NB4 (cell line): ENCODE data around the gene ACSM2B.
"Not testable (repeated sequence)": the region's sequence is repeated elsewhere in the genome, so short reads cannot be mapped to it uniquely, and the experiment has no call there.

Experiments used
- CTCF ChIP-seq: IDR thresholded peaks from one replicate; pipeline ENCODE4 v1.5.1; 2012; ENCODE audit warnings: low read depth, low read length
- MAX ChIP-seq: IDR thresholded peaks from 2 replicates; pipeline ENCODE4 v1.6.1; 2011; ENCODE audit warnings: low read depth, low read length

GRCh38 chr16:20569117-20569651 lies 7.0 kb downstream of the ACSM2B start:
- TF ChIP-seq CTCF, MAX: not testable (repeated sequence)
